HepG2 (cell line): ENCODE results near the gene CORO1C. TPM values are rescaled to one million over a fixed set of nuclear protein-coding genes. Genes with fewer than 3 reads are reported as not detected.
A peak's percentile ranks its signal among the peaks of the same experiment; 100 is the strongest.

Source experiments
- GATAD2A ChIP-seq: IDR thresholded peaks from 2 replicates; pipeline ENCODE4 v1.6.1; 2016
- MXI1 ChIP-seq: IDR thresholded peaks from 3 replicates; pipeline ENCODE4 v1.6.1; 2012; ENCODE audit warnings: low read depth, low read length, inconsistent platforms, borderline replicate concordance
- NFRKB ChIP-seq: fragments of 450-650 bp; IDR thresholded peaks from 2 replicates; pipeline ENCODE4 v1.6.1; 2017
- PHB2 ChIP-seq: fragments of 450-650 bp; IDR thresholded peaks from 2 replicates; pipeline ENCODE4 v1.6.1; 2018; ENCODE audit not compliant: partially characterized antibody
- RXRA ChIP-seq: sonication (generic); formaldehyde crosslinking; IDR thresholded peaks from 2 replicates; pipeline ENCODE4 v1.5.1; 2020; ENCODE audit warnings: missing genetic modification reagents
- SIN3B ChIP-seq: fragments of 150-350 bp; IDR thresholded peaks from 2 replicates; pipeline ENCODE4 v1.6.1; 2014; ENCODE audit warnings: low read length
- ZNF543 ChIP-seq: sonication (generic); formaldehyde crosslinking; IDR thresholded peaks from 2 replicates; pipeline ENCODE4 v1.4.0; 2020; ENCODE audit warnings: mild to moderate bottlenecking, missing genetic modification reagents
- ZNF567 ChIP-seq: sonication (generic); formaldehyde crosslinking; IDR thresholded peaks from 2 replicates; pipeline ENCODE4 v1.8.1; 2023; ENCODE audit warnings: mild to moderate bottlenecking, missing genetic modification reagents, borderline replicate concordance
- polyA plus RNA-seq, 8 experiments: library from polyadenylated mRNA; depleted of rRNA in 3 of 8; stranded (reverse) in 7 of 8; unstranded in 1 of 8; fragments of >200 nt; fragmentation: Illumina TruSeq in 4 of 8; extraction: Trizol in 4 of 8; gene quantifications; 2 replicates each; pipeline versions ENCODE4 v1.2.1 to v1.2.3, GENCODE V29; 2011 to 2016; ENCODE audit warnings: low read depth in 4 of 8, missing spikeins in 1 of 8, mixed read lengths in 1 of 8; ENCODE audit not compliant: insufficient read depth in 1 of 8
- total RNA-seq, 5 experiments: library from RNA; depleted of rRNA; stranded (reverse); fragments of >200 nt; fragmentation: Illumina TruSeq; extraction: Trizol; gene quantifications; 2 replicates each; pipeline ENCODE4 v1.2.3, GENCODE V29; 2016; ENCODE audit warnings: low read depth in 1 of 5
- TF ChIP-seq, protein P1 (sequence below): sonication (generic); formaldehyde crosslinking; IDR thresholded peaks from 2 replicates; pipeline ENCODE4 v1.5.0; 2020; ENCODE audit warnings: missing genetic modification reagents
- TF ChIP-seq, protein P2 (sequence below): sonication (generic); formaldehyde crosslinking; IDR thresholded peaks from 2 replicates; pipeline ENCODE4 v1.5.0; 2020; ENCODE audit warnings: mild to moderate bottlenecking, missing genetic modification reagents
- TF ChIP-seq, protein P3 (sequence below): IDR thresholded peaks from 2 replicates; pipeline ENCODE4 v1.6.1; 2016; ENCODE audit warnings: low read depth, missing genetic modification reagents, missing compliant biosample characterization
- TF ChIP-seq, protein P4 (sequence below): sonication (generic); formaldehyde crosslinking; IDR thresholded peaks from 2 replicates; pipeline ENCODE4 v1.4.0; 2020; ENCODE audit warnings: mild to moderate bottlenecking, missing genetic modification reagents
- TF ChIP-seq, protein P5 (sequence below): sonication (generic); formaldehyde crosslinking; IDR thresholded peaks from 2 replicates; pipeline ENCODE4 v1.8.1; 2023; ENCODE audit warnings: mild to moderate bottlenecking, moderate library complexity, missing genetic modification reagents
- TF ChIP-seq, protein P6 (sequence below): sonication (generic); formaldehyde crosslinking; IDR thresholded peaks from 2 replicates; pipeline ENCODE4 v1.8.0; 2022; ENCODE audit warnings: mild to moderate bottlenecking, missing genetic modification reagents; ENCODE audit not compliant: insufficient replicate concordance

Gene CORO1C
- total and polyA plus RNA-seq, 2 of the 13 experiments (the other 11 are each of a cell fraction or from before 2014, with no cell fraction given), result 73.7 to 131 TPM

DNA sequence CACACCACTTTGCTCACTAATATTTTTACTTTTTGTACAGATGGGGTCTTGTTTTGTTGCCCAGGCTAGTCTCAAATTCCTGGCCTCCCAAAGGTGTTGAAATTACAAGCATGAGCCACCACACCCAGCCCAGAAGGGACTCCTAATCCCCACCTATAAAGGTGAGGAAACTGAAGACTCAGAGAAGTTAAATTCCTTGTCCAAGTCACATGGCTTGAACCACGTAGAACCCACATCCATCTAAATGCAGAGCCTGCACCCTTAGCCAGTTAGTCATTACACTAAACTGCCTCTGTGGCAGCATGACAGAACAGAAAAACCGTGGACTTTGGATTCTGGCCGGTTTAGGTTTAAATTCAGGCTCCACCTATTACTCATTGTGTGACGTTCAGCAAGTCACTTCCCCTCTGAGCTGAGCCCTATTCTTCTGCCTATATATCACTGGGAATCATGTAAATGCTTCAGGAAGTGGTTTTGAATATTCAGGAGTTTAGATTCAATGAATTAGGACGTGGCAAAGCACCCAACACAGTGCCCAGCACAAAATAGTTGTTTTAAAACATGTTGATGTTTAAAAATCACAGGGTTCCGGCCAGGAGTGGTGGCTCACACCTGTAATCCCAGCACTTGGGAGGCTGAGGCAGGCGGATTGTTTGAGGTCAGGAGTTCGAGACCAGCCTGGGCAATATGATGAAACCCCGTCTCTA lies 3.0 kb upstream of the CORO1C start (continued):
- TF ChIP-seq, protein P1, sequence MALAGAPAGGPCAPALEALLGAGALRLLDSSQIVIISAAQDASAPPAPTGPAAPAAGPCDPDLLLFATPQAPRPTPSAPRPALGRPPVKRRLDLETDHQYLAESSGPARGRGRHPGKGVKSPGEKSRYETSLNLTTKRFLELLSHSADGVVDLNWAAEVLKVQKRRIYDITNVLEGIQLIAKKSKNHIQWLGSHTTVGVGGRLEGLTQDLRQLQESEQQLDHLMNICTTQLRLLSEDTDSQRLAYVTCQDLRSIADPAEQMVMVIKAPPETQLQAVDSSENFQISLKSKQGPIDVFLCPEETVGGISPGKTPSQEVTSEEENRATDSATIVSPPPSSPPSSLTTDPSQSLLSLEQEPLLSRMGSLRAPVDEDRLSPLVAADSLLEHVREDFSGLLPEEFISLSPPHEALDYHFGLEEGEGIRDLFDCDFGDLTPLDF (CRISPR knock-in tag), result no peak; the same call in 1 of the 2 replicates
- TF ChIP-seq ZNF543 (CRISPR knock-in tag), result no peak
- TF ChIP-seq, protein P2, sequence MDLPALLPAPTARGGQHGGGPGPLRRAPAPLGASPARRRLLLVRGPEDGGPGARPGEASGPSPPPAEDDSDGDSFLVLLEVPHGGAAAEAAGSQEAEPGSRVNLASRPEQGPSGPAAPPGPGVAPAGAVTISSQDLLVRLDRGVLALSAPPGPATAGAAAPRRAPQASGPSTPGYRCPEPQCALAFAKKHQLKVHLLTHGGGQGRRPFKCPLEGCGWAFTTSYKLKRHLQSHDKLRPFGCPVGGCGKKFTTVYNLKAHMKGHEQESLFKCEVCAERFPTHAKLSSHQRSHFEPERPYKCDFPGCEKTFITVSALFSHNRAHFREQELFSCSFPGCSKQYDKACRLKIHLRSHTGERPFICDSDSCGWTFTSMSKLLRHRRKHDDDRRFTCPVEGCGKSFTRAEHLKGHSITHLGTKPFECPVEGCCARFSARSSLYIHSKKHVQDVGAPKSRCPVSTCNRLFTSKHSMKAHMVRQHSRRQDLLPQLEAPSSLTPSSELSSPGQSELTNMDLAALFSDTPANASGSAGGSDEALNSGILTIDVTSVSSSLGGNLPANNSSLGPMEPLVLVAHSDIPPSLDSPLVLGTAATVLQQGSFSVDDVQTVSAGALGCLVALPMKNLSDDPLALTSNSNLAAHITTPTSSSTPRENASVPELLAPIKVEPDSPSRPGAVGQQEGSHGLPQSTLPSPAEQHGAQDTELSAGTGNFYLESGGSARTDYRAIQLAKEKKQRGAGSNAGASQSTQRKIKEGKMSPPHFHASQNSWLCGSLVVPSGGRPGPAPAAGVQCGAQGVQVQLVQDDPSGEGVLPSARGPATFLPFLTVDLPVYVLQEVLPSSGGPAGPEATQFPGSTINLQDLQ (CRISPR knock-in tag), result no peak
- peak; percentile 73; the same call in 1 of the 3 replicates for TF ChIP-seq MXI1
- TF ChIP-seq, protein P3, sequence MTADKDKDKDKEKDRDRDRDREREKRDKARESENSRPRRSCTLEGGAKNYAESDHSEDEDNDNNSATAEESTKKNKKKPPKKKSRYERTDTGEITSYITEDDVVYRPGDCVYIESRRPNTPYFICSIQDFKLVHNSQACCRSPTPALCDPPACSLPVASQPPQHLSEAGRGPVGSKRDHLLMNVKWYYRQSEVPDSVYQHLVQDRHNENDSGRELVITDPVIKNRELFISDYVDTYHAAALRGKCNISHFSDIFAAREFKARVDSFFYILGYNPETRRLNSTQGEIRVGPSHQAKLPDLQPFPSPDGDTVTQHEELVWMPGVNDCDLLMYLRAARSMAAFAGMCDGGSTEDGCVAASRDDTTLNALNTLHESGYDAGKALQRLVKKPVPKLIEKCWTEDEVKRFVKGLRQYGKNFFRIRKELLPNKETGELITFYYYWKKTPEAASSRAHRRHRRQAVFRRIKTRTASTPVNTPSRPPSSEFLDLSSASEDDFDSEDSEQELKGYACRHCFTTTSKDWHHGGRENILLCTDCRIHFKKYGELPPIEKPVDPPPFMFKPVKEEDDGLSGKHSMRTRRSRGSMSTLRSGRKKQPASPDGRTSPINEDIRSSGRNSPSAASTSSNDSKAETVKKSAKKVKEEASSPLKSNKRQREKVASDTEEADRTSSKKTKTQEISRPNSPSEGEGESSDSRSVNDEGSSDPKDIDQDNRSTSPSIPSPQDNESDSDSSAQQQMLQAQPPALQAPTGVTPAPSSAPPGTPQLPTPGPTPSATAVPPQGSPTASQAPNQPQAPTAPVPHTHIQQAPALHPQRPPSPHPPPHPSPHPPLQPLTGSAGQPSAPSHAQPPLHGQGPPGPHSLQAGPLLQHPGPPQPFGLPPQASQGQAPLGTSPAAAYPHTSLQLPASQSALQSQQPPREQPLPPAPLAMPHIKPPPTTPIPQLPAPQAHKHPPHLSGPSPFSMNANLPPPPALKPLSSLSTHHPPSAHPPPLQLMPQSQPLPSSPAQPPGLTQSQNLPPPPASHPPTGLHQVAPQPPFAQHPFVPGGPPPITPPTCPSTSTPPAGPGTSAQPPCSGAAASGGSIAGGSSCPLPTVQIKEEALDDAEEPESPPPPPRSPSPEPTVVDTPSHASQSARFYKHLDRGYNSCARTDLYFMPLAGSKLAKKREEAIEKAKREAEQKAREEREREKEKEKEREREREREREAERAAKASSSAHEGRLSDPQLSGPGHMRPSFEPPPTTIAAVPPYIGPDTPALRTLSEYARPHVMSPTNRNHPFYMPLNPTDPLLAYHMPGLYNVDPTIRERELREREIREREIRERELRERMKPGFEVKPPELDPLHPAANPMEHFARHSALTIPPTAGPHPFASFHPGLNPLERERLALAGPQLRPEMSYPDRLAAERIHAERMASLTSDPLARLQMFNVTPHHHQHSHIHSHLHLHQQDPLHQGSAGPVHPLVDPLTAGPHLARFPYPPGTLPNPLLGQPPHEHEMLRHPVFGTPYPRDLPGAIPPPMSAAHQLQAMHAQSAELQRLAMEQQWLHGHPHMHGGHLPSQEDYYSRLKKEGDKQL (CRISPR knock-in tag), result no peak
- peak; percentile 58 for TF ChIP-seq GATAD2A
- TF ChIP-seq, protein P4, sequence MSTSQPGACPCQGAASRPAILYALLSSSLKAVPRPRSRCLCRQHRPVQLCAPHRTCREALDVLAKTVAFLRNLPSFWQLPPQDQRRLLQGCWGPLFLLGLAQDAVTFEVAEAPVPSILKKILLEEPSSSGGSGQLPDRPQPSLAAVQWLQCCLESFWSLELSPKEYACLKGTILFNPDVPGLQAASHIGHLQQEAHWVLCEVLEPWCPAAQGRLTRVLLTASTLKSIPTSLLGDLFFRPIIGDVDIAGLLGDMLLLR (CRISPR knock-in tag), result no peak
- peak; percentile 42; the same call in 1 of the 2 replicates for TF ChIP-seq ZNF567
- no peak for TF ChIP-seq RXRA
- TF ChIP-seq SIN3B, result no peak
- TF ChIP-seq PHB2, result no peak
- TF ChIP-seq, protein P5, sequence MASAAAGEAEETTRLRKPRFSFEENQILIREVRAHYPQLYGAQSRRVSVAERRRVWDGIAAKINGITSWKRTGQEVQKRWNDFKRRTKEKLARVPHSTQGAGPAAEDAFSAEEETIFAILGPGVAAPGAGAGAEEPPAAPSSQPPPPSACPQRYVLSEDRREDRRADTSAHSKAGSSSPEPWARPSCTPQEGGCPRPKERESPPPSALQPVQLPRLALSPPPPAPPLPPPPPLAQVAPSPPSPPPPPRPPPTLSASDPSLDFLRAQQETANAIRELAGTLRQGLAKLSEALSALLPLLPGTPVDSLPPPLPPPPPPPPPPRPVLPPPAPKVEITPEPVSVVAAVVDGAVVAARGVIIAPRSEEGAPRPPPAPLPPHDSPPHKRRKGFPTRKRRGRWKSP (CRISPR knock-in tag), result no peak
- TF ChIP-seq, protein P6, sequence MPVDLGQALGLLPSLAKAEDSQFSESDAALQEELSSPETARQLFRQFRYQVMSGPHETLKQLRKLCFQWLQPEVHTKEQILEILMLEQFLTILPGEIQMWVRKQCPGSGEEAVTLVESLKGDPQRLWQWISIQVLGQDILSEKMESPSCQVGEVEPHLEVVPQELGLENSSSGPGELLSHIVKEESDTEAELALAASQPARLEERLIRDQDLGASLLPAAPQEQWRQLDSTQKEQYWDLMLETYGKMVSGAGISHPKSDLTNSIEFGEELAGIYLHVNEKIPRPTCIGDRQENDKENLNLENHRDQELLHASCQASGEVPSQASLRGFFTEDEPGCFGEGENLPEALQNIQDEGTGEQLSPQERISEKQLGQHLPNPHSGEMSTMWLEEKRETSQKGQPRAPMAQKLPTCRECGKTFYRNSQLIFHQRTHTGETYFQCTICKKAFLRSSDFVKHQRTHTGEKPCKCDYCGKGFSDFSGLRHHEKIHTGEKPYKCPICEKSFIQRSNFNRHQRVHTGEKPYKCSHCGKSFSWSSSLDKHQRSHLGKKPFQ (CRISPR knock-in tag), result no peak
- TF ChIP-seq NFRKB, result no peak
